Measurements from ENCODE around the gene TOLLIP.

- peak in 4 of 6 experiments; percentile 22 to 54 (median 34) for TF ChIP-seq CTCF (IDR thresholded peaks at IDR 0.05)
- TF ChIP-seq POLR2A (IDR thresholded peaks at IDR 0.05), result no peak
Observed at GRCh38 chr11:1293619-1294015, 15.8 kb downstream of the TOLLIP start.

Data from esophagus squamous epithelium (tissue), 4 donors.